HepG2 (cell line): ENCODE measurements around the gene TYMS. TPM values are rescaled to one million over a fixed set of nuclear protein-coding genes. Genes with fewer than 3 reads are reported as not detected.

ENCODE experiments used
- ASH2L ChIP-seq: fragments of 300-600, 200-600 bp; sonication (generic); IDR thresholded peaks from 2 replicates; pipeline ENCODE4 v1.7.0; 2017; ENCODE audit warnings: low read depth, mild to moderate bottlenecking, moderate library complexity, mixed read lengths, low read length; ENCODE audit not compliant: insufficient read length
- ATF5 ChIP-seq: sonication (generic); formaldehyde crosslinking; IDR thresholded peaks from 2 replicates; pipeline ENCODE4 v1.4.0; 2020; ENCODE audit warnings: mild to moderate bottlenecking, low read depth, missing genetic modification reagents
- CREBL2 ChIP-seq: sonication (generic); formaldehyde crosslinking; IDR thresholded peaks from 2 replicates; pipeline ENCODE4 v1.8.1; 2023; ENCODE audit warnings: missing genetic modification reagents, mild to moderate bottlenecking, borderline replicate concordance
- ELF1 ChIP-seq: sonication (generic); formaldehyde crosslinking; IDR thresholded peaks from 2 replicates; pipeline ENCODE4 v1.4.0; 2020; ENCODE audit warnings: missing genetic modification reagents
- ETV5 ChIP-seq: IDR thresholded peaks from 2 replicates; pipeline ENCODE4 v1.6.1; 2018; ENCODE audit warnings: missing biosample characterization, missing genetic modification reagents, inconsistent platforms, borderline replicate concordance
- GLMP ChIP-seq: sonication (generic); formaldehyde crosslinking; IDR thresholded peaks from 2 replicates; pipeline ENCODE4 v1.9.0; 2021; ENCODE audit warnings: missing genetic modification reagents, mild to moderate bottlenecking, borderline replicate concordance
- HNRNPH1 ChIP-seq: fragments of 200-400 bp; formaldehyde crosslinking; optimal IDR thresholded peaks from 2 replicates; pipeline ENCODE3; 2017; ENCODE audit warnings: mild to moderate bottlenecking, low read depth, low read length
- KLF6 ChIP-seq: IDR thresholded peaks from 2 replicates; pipeline ENCODE4 v1.8.0; 2016; ENCODE audit warnings: missing biosample characterization, missing genetic modification reagents
- NFAT5 ChIP-seq: sonication (generic); formaldehyde crosslinking; IDR thresholded peaks from 2 replicates; pipeline ENCODE4 v1.4.0; 2020; ENCODE audit warnings: missing genetic modification reagents
- NFYB ChIP-seq: sonication (generic); formaldehyde crosslinking; IDR thresholded peaks from 2 replicates; pipeline ENCODE4 v1.4.0; 2020; ENCODE audit warnings: missing genetic modification reagents
- PAX8 ChIP-seq: sonication (generic); formaldehyde crosslinking; IDR thresholded peaks from 2 replicates; pipeline ENCODE4 v1.8.0; 2022; ENCODE audit warnings: mild to moderate bottlenecking, missing genetic modification reagents, borderline replicate concordance
- RAD21 ChIP-seq: fragments of 450-650 bp; formaldehyde crosslinking; IDR thresholded peaks from 2 replicates; pipeline ENCODE4 v1.5.0; 2020; ENCODE audit warnings: mild to moderate bottlenecking
- SAP130 ChIP-seq: IDR thresholded peaks from 2 replicates; pipeline ENCODE4 v1.6.1; 2016; ENCODE audit warnings: low read depth
- SOX6 ChIP-seq, 2 experiments: fragments of 450-650 bp in 1 of 2; sonication (generic) in 1 of 2; formaldehyde crosslinking in 1 of 2; IDR thresholded peaks; 2 replicates each; pipeline versions ENCODE4 v1.4.0 to v1.6.1; 2017 to 2020; ENCODE audit warnings: antibody characterized with exemption in 1 of 2, mild to moderate bottlenecking in 1 of 2, missing genetic modification reagents in 1 of 2
- TERF1 ChIP-seq: sonication (generic); formaldehyde crosslinking; IDR thresholded peaks from 2 replicates; pipeline ENCODE4 v1.8.0; 2022; ENCODE audit warnings: mild to moderate bottlenecking, missing genetic modification reagents, moderate library complexity
- ZFP82 ChIP-seq: sonication (generic); formaldehyde crosslinking; IDR thresholded peaks from 2 replicates; pipeline ENCODE4 v1.5.1; 2020; ENCODE audit warnings: mild to moderate bottlenecking, missing genetic modification reagents, borderline replicate concordance
- ZNF235 ChIP-seq: sonication (generic); formaldehyde crosslinking; IDR thresholded peaks from 2 replicates; pipeline ENCODE4 v1.8.1; 2023; ENCODE audit warnings: mild to moderate bottlenecking, missing genetic modification reagents, borderline replicate concordance
- ZNF274 ChIP-seq: sonication (generic); formaldehyde crosslinking; IDR thresholded peaks from 2 replicates; pipeline ENCODE4 v1.5.1; 2020; ENCODE audit warnings: mild to moderate bottlenecking, missing genetic modification reagents
- ZNF335 ChIP-seq: sonication (generic); formaldehyde crosslinking; IDR thresholded peaks from 2 replicates; pipeline ENCODE4 v1.4.0; 2020; ENCODE audit warnings: missing genetic modification reagents
- ZNF552 ChIP-seq: sonication (generic); formaldehyde crosslinking; IDR thresholded peaks from 2 replicates; pipeline ENCODE4 v1.9.0; 2022; ENCODE audit warnings: missing genetic modification reagents, mild to moderate bottlenecking, borderline replicate concordance
- polyA plus RNA-seq, 8 experiments: library from polyadenylated mRNA; depleted of rRNA in 3 of 8; stranded (reverse) in 7 of 8; unstranded in 1 of 8; fragments of >200 nt; fragmentation: Illumina TruSeq in 4 of 8; extraction: Trizol in 4 of 8; gene quantifications; 2 replicates each; pipeline versions ENCODE4 v1.2.1 to v1.2.3, GENCODE V29; 2011 to 2016; ENCODE audit warnings: low read depth in 4 of 8, missing spikeins in 1 of 8, mixed read lengths in 1 of 8; ENCODE audit not compliant: insufficient read depth in 1 of 8
- total RNA-seq, 5 experiments: library from RNA; depleted of rRNA; stranded (reverse); fragments of >200 nt; fragmentation: Illumina TruSeq; extraction: Trizol; gene quantifications; 2 replicates each; pipeline ENCODE4 v1.2.3, GENCODE V29; 2016; ENCODE audit warnings: low read depth in 1 of 5

The TYMS gene
- total and polyA plus RNA-seq, 2 of the 13 experiments (the other 11 are each of a cell fraction or from before 2014, with no cell fraction given) = 80.1 to 106 TPM

GRCh38 chr18:657311-658000 lies at the start of gene TYMS (continued):
- TF ChIP-seq NFAT5 (CRISPR knock-in tag) (no peak), SOX6 (IDR thresholded peaks at IDR 0.05) (no peak), SOX6 (CRISPR knock-in tag; IDR thresholded peaks at IDR 0.05) (no peak), HNRNPH1 (no peak), GLMP (CRISPR knock-in tag) (no peak), KLF6 (CRISPR knock-in tag) (0 out of 2 replicates have a peak, but pooled peaks have one; percentile 52), ETV5 (CRISPR knock-in tag) (peak; percentile 35; the same call in 1 of the 2 replicates), TERF1 (CRISPR knock-in tag) (no peak), ZNF274 (peak; percentile 57), ELF1 (CRISPR knock-in tag) (0 out of 2 replicates have a peak, but pooled peaks have one; percentile 36), CREBL2 (no peak), ZFP82 (no peak; the same call in 1 of the 2 replicates), RAD21 (CRISPR knock-in tag) (no peak; the same call in 1 of the 2 replicates), ZNF552 (CRISPR knock-in tag) (no peak), ZNF235 (CRISPR knock-in tag) (no peak), PAX8 (CRISPR knock-in tag) (peak; percentile 57; the same call in 1 of the 2 replicates), SAP130 (peak; percentile 84), ASH2L (peak; percentile 92), NFYB (CRISPR knock-in tag) (no peak), ZNF335 (CRISPR knock-in tag) (no peak), ATF5 (CRISPR knock-in tag) (no peak)
